Measurements from ENCODE around the gene EPS15.

The EPS15 gene

GRCh38 chr1:51316113-51316845 is 202.8 kb downstream of the EPS15 start:
- DNase-seq (ENCODE audit: low read depth in 2 of 2) = no peak

- DNase-seq (ENCODE audit: low read depth in 2 of 2) = no peak
Observed at GRCh38 chr1:51314974-51315373, 204.1 kb downstream of the EPS15 start.

DNA sequence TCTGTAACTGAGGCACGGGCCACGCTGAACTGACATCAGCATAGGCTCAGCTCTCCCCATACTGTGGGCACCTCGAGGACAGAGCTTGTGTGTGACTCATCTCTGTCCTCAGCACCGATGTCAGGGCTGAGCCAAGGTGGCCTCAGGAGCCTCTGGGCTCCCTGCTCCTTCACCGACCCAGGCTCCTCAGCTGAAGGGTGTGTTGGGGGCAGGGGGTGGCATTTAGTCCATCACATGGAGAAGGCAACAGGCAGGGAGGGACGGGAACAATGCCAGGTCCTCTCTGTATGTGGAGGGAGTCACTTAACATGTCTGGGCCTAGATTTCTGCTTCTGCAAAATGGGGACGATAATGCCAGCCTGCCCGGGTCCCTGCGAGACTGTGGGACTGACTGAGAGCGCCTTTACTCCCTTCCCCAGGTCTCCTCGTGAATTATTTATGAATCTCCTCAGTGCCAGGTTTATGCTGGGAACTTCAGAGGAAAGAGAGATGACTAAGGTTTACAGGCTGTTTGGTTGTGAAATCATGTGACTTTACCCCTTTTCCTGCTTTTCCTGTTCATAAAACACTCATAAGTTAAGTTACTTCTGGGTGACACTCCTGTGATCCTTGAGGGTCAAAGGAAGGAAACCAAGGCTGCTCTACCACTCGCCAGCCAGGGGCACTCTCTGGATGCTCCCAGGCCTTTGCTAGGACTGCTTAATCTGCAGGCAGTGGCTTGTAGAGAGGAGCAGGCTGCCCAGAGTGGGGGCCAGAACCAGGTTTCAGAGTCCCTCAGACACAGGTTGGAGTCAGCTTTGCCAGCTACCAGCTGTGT is 204.9 kb downstream of the EPS15 start:
- no peak for DNase-seq (ENCODE audit: low read depth in 2 of 2)

GRCh38 chr1:51313268-51313852 is 205.7 kb downstream of the EPS15 start:
- no peak for DNase-seq (ENCODE audit: low read depth in 2 of 2)

- no peak for DNase-seq (ENCODE audit: low read depth in 2 of 2)
Observed at GRCh38 chr1:51312718-51313117, 206.3 kb downstream of the EPS15 start.

DNA sequence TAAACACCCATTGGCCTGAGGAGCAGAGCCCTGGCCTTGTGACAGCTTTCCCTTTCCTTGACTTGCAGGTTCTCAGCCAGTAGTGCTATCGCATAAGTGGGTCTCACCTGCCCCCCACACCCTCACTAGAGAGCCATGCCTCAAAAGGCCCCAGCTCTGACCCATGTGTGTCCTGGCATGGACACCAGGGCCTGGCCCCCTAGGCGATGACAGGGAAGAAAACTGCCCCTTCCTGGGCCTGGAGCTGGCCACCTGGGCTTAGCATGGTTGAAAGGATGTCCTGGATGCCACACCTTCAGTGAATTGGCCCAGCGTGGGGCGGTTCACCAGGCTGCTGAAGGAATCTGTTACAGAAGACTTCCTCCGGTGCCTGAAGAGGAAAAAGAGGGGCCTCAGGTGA is 207.2 kb downstream of the EPS15 start:
- DNase-seq (ENCODE audit: low read depth in 2 of 2) = no peak

GRCh38 chr1:51310871-51311613 is 208.0 kb downstream of the EPS15 start:
- DNase-seq (ENCODE audit: low read depth in 2 of 2) = no peak

- DNase-seq (ENCODE audit: low read depth in 2 of 2) = no peak
Observed at GRCh38 chr1:51309291-51309690, 209.8 kb downstream of the EPS15 start.

DNA sequence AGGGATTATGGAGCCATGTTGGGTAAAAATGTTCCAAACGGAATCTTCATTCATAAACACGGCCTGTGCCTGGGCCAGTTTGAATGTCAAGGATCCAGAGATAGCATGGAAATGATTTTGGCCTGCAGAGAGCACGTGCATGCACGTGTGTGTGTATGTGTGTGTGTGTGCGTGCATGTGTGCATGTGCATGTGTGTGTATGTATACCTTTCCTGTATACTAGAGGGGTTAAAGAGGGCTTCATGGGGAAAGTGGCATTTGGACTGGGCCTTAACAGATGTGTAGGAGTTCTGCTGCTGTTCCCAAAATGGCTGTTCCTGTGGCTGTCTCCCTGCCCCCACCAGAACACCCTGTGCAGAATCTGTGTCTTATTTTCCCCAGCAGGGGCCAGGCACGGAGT is 210.4 kb downstream of the EPS15 start:
- DNase-seq (ENCODE audit: low read depth in 2 of 2) = no peak

DNA sequence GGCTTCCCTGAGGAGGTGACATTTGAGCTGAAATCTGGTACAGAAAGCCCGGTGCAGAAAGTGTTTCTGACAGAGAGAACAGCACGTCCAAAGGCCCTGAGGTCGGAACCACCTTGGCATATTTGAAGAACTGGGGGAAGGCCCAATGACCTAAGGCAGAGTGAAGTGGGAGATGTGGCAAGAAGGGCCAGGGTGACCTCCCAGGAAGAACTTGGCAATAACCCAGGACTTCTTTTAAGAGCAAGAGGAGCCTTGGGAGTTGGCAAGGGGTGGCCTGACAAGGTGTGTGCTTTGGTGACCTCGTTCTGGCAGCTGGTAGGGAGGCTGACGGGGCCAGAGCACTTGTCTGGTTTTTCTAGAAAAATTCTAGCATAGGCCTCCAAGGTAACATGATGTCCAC is 212.1 kb downstream of the EPS15 start:
- DNase-seq (ENCODE audit: low read depth in 2 of 2) = no peak

DNA sequence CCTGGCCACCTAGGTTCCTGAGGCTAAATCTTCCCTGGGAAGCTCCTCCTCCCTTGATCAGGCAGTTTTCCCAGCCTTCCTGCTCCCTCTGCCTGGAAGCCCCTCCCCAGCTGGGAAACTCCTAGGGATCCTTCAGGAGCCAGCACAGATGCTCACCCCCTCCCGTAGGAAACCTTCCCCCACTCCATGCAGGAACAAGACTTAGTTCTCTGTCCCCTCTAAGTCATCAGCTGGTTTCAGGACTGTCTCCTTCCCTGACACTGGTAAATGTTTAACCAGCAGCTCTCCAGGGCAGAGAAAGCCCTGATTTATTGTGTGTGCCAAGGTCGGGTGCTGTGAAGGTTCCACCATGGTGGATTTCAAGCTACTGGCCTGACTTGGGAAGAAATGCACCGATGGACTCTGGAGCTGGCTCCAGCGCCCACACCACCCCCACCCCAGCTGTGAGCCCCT is 213.7 kb downstream of the EPS15 start:
- DNase-seq (ENCODE audit: low read depth in 2 of 2) = no peak

- DNase-seq (ENCODE audit: low read depth in 2 of 2) = no peak
Observed at GRCh38 chr1:51304360-51304759, 214.7 kb downstream of the EPS15 start.

All from stimulated activated CD8-positive, alpha-beta memory T cell treated with anti-CD3 and anti-CD28 coated beads, Interleukin-15, amount 100 ng/mL, for 4 hours (primary cell).